Activated CD8-positive, alpha-beta memory T cell treated with anti-CD3 and anti-CD28 coated beads for 24 hours (primary cell): ENCODE measurements around the gene CD226.
"Not testable (repeated sequence)": the region's sequence is repeated elsewhere in the genome, so short reads cannot be mapped to it uniquely, and the experiment has no call there.

Source experiments
- DNase-seq: peaks from one replicate; pipeline ENCODE4 v3.0.0-alpha.2; 2020

CD226 gene

GRCh38 chr18:69956057-69956456 is 8.4 kb upstream of the CD226 start:
- no peak for DNase-seq

GRCh38 chr18:69954719-69955480 is 7.2 kb upstream of the CD226 start:
- no peak for DNase-seq

- no peak for DNase-seq
Observed at GRCh38 chr18:69953191-69953590, 5.5 kb upstream of the CD226 start.

GRCh38 chr18:69951182-69951581 is 3.5 kb upstream of the CD226 start:
- no peak for DNase-seq

- DNase-seq, result no peak
Observed at GRCh38 chr18:69949538-69949936, 1.9 kb upstream of the CD226 start.

- DNase-seq, result peak; percentile 79
Observed at GRCh38 chr18:69948919-69949537, 1.4 kb upstream of the CD226 start.

GRCh38 chr18:69948256-69948655 is 583 bp upstream of the CD226 start:
- no peak for DNase-seq

GRCh38 chr18:69946608-69947155 is 991 bp downstream of the CD226 start:
- DNase-seq, result peak; percentile 59

GRCh38 chr18:69945220-69946114 is 2.2 kb downstream of the CD226 start:
- DNase-seq, result peak; percentile 68

- DNase-seq, result peak; percentile 52
Observed at GRCh38 chr18:69944436-69944835, 3.2 kb downstream of the CD226 start.

- DNase-seq, result no peak
Observed at GRCh38 chr18:69943021-69943420, 4.7 kb downstream of the CD226 start.

- DNase-seq, result no peak
Observed at GRCh38 chr18:69941183-69941582, 6.5 kb downstream of the CD226 start.

- not testable (repeated sequence) for DNase-seq
Observed at GRCh38 chr18:69939812-69940211, 7.9 kb downstream of the CD226 start.

GRCh38 chr18:69936191-69936558 is 11.5 kb downstream of the CD226 start:
- DNase-seq, result no peak

- peak; percentile 87 for DNase-seq
Observed at GRCh38 chr18:69935319-69936190, 12.1 kb downstream of the CD226 start.

GRCh38 chr18:69934601-69935265 is 12.9 kb downstream of the CD226 start:
- no peak for DNase-seq

- DNase-seq, result no peak
Observed at GRCh38 chr18:69929041-69929774, 18.5 kb downstream of the CD226 start.

GRCh38 chr18:69916412-69916811 is 31.3 kb downstream of the CD226 start:
- no peak for DNase-seq

GRCh38 chr18:69908838-69909237 is 38.8 kb downstream of the CD226 start:
- DNase-seq, result no peak

- no peak for DNase-seq
Observed at GRCh38 chr18:69906765-69907164, 40.9 kb downstream of the CD226 start.

- DNase-seq, result no peak
Observed at GRCh38 chr18:69900941-69901340, 46.7 kb downstream of the CD226 start.
